Measurements from ENCODE around the gene TRIP12. TPM values are rescaled to one million over a fixed set of nuclear protein-coding genes. Genes with fewer than 3 reads are reported as not detected.
"Not testable (repeated sequence)": the region's sequence is repeated elsewhere in the genome, so short reads cannot be mapped to it uniquely, and the experiment has no call there.

Gene TRIP12
- total RNA-seq, 2 donors from 2014 or later: 166 to 200 TPM

GRCh38 chr2:229851870-229852269 is 69.9 kb downstream of the TRIP12 start:
- intact Hi-C loops (cut with DNase I): loop anchor here in 1 of 2 donors (10.0 kb wide), 1 partner anchor 53 kb away; no protein-coding TSS in a partner anchor
- ATAC-seq: no peak
- no peak for DNase-seq

GRCh38 chr2:229850355-229851275 is 71.2 kb downstream of the TRIP12 start:
- not testable (repeated sequence) for DNase-seq, ATAC-seq
- intact Hi-C loops (cut with DNase I): loop anchor here in 1 of 2 donors (10.0 kb wide), 1 partner anchor 54 kb away; no protein-coding TSS in a partner anchor

GRCh38 chr2:229849073-229849472 is 72.7 kb downstream of the TRIP12 start:
- no peak for DNase-seq
- ATAC-seq: no peak
- intact Hi-C loops (cut with DNase I): no loop called here

GRCh38 chr2:229843613-229844012 is 78.2 kb downstream of the TRIP12 start:
- intact Hi-C loops (cut with DNase I): no loop called here
- no peak for ATAC-seq
- no peak for DNase-seq

GRCh38 chr2:229838729-229839128 is 83.1 kb downstream of the TRIP12 start:
- DNase-seq: no peak
- ATAC-seq: no peak
- intact Hi-C loops (cut with DNase I): no loop called here

GRCh38 chr2:229836847-229837246 is 85.0 kb downstream of the TRIP12 start:
- ATAC-seq (no peak), DNase-seq (no peak)
- intact Hi-C loops (cut with DNase I): no loop called here

GRCh38 chr2:229835596-229836283 is 86.1 kb downstream of the TRIP12 start:
- ATAC-seq (no peak), DNase-seq (no peak)
- intact Hi-C loops (cut with DNase I): no loop called here

- intact Hi-C loops (cut with DNase I): not testable (repeated sequence)
These were observed 87.4 kb downstream of the TRIP12 start for GRCh38 chr2:229834368-229834767.

GRCh38 chr2:229832510-229832898 is 89.3 kb downstream of the TRIP12 start:
- DNase-seq (no peak), ATAC-seq (no peak)
- intact Hi-C loops (cut with DNase I): no loop called here

More at GRCh38 chr2:229834368-229834767, 87.4 kb downstream of the TRIP12 start:
- ATAC-seq, DNase-seq: not testable (repeated sequence)

GRCh38 chr2:229831805-229832509 is 89.9 kb downstream of the TRIP12 start:
- no peak for DNase-seq
- no peak for ATAC-seq
- intact Hi-C loops (cut with DNase I): no loop called here

GRCh38 chr2:229825476-229825875 is 96.3 kb downstream of the TRIP12 start:
- ATAC-seq: no peak
- no peak for DNase-seq
- intact Hi-C loops (cut with DNase I): no loop called here

GRCh38 chr2:229821316-229821715 is 100.5 kb downstream of the TRIP12 start:
- intact Hi-C loops (cut with DNase I): no loop called here
- ATAC-seq: no peak
- DNase-seq: no peak

- no peak for DNase-seq
- intact Hi-C loops (cut with DNase I): no loop called here
- no peak for ATAC-seq
These were observed 103.6 kb downstream of the TRIP12 start for GRCh38 chr2:229818230-229818629.

- DNase-seq: no peak
- no peak for ATAC-seq
- intact Hi-C loops (cut with DNase I): no loop called here
These were observed 106.0 kb downstream of the TRIP12 start for GRCh38 chr2:229815858-229816257.

- intact Hi-C loops (cut with DNase I): no loop called here
- ATAC-seq (no peak), DNase-seq (no peak)
These were observed 106.5 kb downstream of the TRIP12 start for GRCh38 chr2:229815342-229815741.

GRCh38 chr2:229810786-229811185 is 111.0 kb downstream of the TRIP12 start:
- no peak for DNase-seq
- intact Hi-C loops (cut with DNase I): no loop called here
- no peak for ATAC-seq

- ATAC-seq: no peak
- intact Hi-C loops (cut with DNase I): no loop called here
- DNase-seq: no peak
These were observed 116.2 kb downstream of the TRIP12 start for GRCh38 chr2:229805559-229805958.

- ATAC-seq (no peak), DNase-seq (no peak)
- intact Hi-C loops (cut with DNase I): loop anchor here in 1 of 2 donors (5.0 kb wide), 2 partner anchors 120 to 810 kb away; partner anchors contain the start of genes FBXO36 and TRIP12
These were observed 119.0 kb downstream of the TRIP12 start for GRCh38 chr2:229802785-229803184.

GRCh38 chr2:229800997-229801754 is 120.6 kb downstream of the TRIP12 start:
- intact Hi-C loops (cut with DNase I): loop anchor here in 1 of 2 donors (5.0 kb wide), 2 partner anchors 121 to 811 kb away; partner anchors contain the start of genes FBXO36 and TRIP12
- ATAC-seq (peak; percentile 61 to 87), DNase-seq (peak; percentile 49)

Data from left cardiac atrium (tissue), 4 donors.